SK-N-MC (cell line): ENCODE results near the gene ZC3H14.

ENCODE experiments used
- EZH2 ChIP-seq: fragments of 200-600 bp; sonication (generic); IDR thresholded peaks from one replicate; pipeline ENCODE4 v1.6.1; 2017; ENCODE audit warnings: antibody characterized with exemption
- FOXP2 ChIP-seq: optimal IDR thresholded peaks from 2 replicates; pipeline ENCODE3; 2011; ENCODE audit warnings: mild to moderate bottlenecking, moderate library complexity; ENCODE audit not compliant: insufficient read depth; ENCODE audit errors: extremely low read length, control extremely low read depth
- POLR2AphosphoS5 ChIP-seq: IDR thresholded peaks from 2 replicates; pipeline ENCODE4 v1.6.1; 2012; ENCODE audit warnings: mild to moderate bottlenecking, low read depth, low read length, borderline replicate concordance

DNA sequence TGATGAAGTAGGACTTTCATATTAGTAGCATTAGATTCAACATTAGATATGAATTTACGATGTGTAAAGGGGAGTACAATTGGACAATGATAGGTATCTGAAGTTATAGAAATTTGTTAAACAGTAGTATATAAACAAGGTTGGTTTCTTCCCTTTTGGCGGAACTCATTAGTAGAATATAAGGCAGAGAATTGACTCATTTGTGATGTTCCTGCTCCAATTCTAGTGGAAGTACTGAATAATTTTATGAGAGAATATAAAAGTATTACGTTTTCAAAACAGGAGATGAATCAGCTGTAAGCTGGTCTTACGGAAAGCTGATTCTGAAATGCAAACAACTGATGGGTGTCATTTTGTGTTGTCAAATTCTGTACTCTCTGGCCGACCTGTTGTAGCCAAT is 13.4 kb downstream of the ZC3H14 start:
- TF ChIP-seq POLR2AphosphoS5 (no peak), EZH2 (no peak), FOXP2 (no peak)
